Bone marrow (tissue), 2 donors: ENCODE results near the gene OCA2.

Experiments used
- DNase-seq, 2 donors: peaks; one replicate each; lab custom pipeline; 2025; lab: John Stamatoyannopoulos, UW

The OCA2 gene

GRCh38 chr15:27846722-27847395 is 252.3 kb downstream of the OCA2 start:
- no peak for DNase-seq

GRCh38 chr15:27845535-27846369 is 253.4 kb downstream of the OCA2 start:
- DNase-seq: no peak

GRCh38 chr15:27844018-27844666 is 255.0 kb downstream of the OCA2 start:
- DNase-seq: no peak

GRCh38 chr15:27843146-27843545 is 256.0 kb downstream of the OCA2 start:
- DNase-seq: no peak

GRCh38 chr15:27842526-27842925 is 256.6 kb downstream of the OCA2 start:
- DNase-seq: no peak

- DNase-seq: no peak
Observed at GRCh38 chr15:27835233-27835939, 263.7 kb downstream of the OCA2 start.

GRCh38 chr15:27834684-27835083 is 264.4 kb downstream of the OCA2 start:
- DNase-seq: no peak

GRCh38 chr15:27833974-27834373 is 265.1 kb downstream of the OCA2 start:
- DNase-seq: no peak

- DNase-seq: no peak
Observed at GRCh38 chr15:27833178-27833577, 265.9 kb downstream of the OCA2 start.

GRCh38 chr15:27832237-27832596 is 266.9 kb downstream of the OCA2 start:
- no peak for DNase-seq

- DNase-seq: no peak
Observed at GRCh38 chr15:27831384-27832236, 267.5 kb downstream of the OCA2 start.

- DNase-seq: no peak
Observed at GRCh38 chr15:27828746-27829145, 270.4 kb downstream of the OCA2 start.

GRCh38 chr15:27826902-27827714 is 272.0 kb downstream of the OCA2 start:
- no peak for DNase-seq

GRCh38 chr15:27826411-27826810 is 272.7 kb downstream of the OCA2 start:
- no peak for DNase-seq

GRCh38 chr15:27824841-27825422 is 274.2 kb downstream of the OCA2 start:
- no peak for DNase-seq

GRCh38 chr15:27821273-27821672 is 277.8 kb downstream of the OCA2 start:
- no peak for DNase-seq

- no peak for DNase-seq
Observed at GRCh38 chr15:27820722-27821121, 278.4 kb downstream of the OCA2 start.

- no peak for DNase-seq
Observed at GRCh38 chr15:27820232-27820631, 278.9 kb downstream of the OCA2 start.

- no peak for DNase-seq
Observed at GRCh38 chr15:27817258-27817657, 281.9 kb downstream of the OCA2 start.

- DNase-seq: no peak
Observed at GRCh38 chr15:27816790-27817189, 282.3 kb downstream of the OCA2 start.
